Choroid plexus epithelial cell (primary cell): ENCODE data around the gene ORC2.
A peak's percentile ranks its signal among the peaks of the same experiment; 100 is the strongest.
"Not testable (repeated sequence)": the region's sequence is repeated elsewhere in the genome, so short reads cannot be mapped to it uniquely, and the experiment has no call there.

Source experiments
- DNase-seq: peaks from one replicate; pipeline ENCODE4 v3.0.0-alpha.2; 2010; ENCODE audit warnings: low read depth
- H3K4me3 ChIP-seq: 2 replicates; pipeline ENCODE4 v1.5.1; 2011; ENCODE audit warnings: low read depth, mild to moderate bottlenecking, control low read depth, low read length, moderate library complexity
- CTCF ChIP-seq: conservative IDR thresholded peaks from 2 replicates; pipeline ENCODE4 v1.5.1; 2011; ENCODE audit warnings: low read depth, mild to moderate bottlenecking, control low read depth, inconsistent platforms, low read length, moderate library complexity

Gene ORC2

DNA sequence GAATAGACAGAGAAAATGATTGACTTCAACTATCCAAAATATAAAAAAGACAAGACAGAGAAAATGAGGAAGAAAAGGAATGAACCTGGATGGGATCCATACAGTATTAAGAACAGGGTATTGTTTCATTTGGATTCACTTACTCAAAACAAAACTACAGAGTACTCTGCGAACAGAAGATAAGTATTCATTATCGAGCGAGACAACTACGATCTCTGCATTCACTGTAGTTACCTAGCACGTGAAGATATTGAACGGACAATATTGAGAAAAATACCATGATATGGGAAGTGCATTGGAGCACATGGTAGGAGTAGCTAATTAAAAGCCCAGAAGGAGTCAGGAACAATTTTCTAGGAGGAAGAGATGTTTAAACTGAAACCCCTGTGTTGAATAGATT, 1.0 kb upstream of the ORC2 start:
- no peak for DNase-seq
- H3K4me3 ChIP-seq, result peak overlapping the region; percentile 93
- TF ChIP-seq CTCF, result no peak

- not testable (repeated sequence) for DNase-seq
- H3K4me3 ChIP-seq, result peak overlapping the region; percentile 93
Measured at GRCh38 chr2:200963918-200964252, 425 bp upstream of the ORC2 start.

DNA sequence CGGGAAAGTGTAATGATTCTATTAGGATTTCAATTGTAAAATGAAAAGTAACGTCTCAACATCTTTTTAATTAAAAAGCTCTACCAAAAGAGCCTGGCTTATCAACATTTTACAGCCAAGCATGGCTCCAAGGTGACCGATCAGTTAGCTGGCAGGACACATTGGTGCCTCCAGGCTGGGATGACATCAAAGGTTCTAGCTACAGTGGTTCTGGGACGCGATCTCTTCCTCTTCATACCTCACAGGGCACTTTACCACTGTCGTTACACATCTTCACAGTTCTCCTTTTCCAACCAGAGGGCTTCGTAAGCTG, 693 bp downstream of the ORC2 start:
- no peak for TF ChIP-seq CTCF
- H3K4me3 ChIP-seq, result peak overlapping the region; percentile 93
- no peak for DNase-seq

DNA sequence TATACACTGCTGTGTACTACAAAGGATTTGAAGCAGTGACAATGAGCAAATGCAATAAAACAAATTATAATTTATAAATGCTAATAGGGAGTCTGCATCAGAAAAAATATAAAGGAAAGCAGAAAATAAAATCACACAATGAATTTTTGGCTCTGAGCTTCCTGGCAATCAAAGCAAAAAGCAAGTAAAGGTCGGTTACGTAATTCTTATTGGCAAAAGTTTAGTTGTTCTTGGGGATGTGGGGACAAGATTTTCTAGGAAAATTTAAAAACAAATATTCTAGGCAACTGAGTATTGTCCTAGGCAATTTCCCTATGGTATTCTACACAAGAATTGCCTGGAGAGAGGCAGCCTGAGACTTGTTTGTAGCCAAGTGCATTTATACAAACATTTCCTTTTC, 1.8 kb downstream of the ORC2 start:
- no peak for TF ChIP-seq CTCF
- no peak for DNase-seq
- no peak overlapping the region for H3K4me3 ChIP-seq

GRCh38 chr2:200950378-200950777, 13.1 kb downstream of the ORC2 start:
- no peak for TF ChIP-seq CTCF
- no peak overlapping the region for H3K4me3 ChIP-seq
- DNase-seq, result no peak

DNA sequence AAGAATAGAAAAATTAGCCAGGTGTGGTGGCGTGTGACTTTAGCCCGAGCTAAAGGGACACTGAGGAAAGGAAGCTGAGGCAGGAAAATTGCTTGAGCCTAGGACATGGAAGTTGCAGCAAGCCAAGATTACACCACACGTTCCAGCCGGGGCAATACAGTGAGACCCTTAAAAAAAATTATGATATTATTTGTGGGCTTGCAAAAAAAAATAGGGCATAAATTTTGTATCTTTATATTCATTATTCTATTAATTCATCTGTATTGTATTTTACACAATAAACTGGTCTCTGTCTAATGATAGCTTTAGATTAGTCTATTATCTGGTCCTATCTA, 18.1 kb downstream of the ORC2 start:
- no peak for DNase-seq
- TF ChIP-seq CTCF, result no peak
- H3K4me3 ChIP-seq, result no peak overlapping the region

DNA sequence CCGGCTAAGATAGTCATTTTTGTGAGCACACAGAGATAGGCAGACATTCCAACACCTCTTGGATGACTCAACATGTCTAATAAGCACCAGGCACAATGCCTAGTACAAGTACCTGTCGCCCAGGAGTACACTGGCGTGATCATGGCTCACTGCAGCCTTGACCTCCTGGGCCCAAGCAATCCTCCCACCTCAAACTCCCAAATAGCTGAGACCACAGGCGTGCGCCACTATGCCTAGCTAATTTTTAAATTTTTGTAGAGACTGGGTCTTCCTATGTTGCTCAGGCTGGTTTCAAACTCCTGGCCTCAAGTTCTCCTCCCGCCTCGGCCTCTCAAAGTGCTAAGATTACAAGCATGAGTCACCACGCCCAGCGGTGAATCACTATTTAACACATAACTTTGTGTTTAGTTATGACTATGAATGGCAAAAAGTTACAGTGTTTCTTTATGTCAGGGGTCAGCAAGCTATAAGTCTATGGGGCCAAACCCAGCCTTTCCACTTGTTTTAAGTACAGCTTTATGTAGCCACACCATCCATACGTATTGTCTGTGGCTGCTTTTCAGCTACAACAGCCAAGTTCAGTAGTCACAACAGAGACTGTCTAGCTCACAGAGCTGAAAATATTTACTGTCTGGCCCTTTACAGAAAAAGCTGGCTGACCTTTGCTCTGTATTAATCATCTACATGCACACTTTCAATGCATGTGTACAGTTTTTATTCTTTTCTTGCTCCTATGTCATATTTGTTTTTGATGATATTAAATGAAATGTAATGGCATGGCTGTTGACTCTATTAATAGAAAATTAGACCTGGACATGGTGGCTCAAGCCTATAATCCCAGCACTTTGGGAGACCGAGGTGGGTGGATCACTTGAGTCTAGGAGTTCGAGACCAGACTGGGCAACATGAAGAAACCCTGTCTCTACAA, 18.7 kb downstream of the ORC2 start:
- peak; percentile 91 for DNase-seq

More for the DNA sequence above, 18.7 kb downstream of the ORC2 start:
- TF ChIP-seq CTCF, result no peak
- H3K4me3 ChIP-seq, result no peak overlapping the region
